Liver (tissue), 3 donors: ENCODE measurements around the gene MOSPD3.

Experiments used
- EGR1 ChIP-seq, 2 donors: IDR thresholded peaks; 2 replicates each; pipeline ENCODE4 v1.6.1; 2016 to 2018; ENCODE audit warnings: antibody characterized with exemption in 2 of 2, low read depth in 2 of 2
- FOXA1 ChIP-seq: IDR thresholded peaks from 2 replicates; pipeline ENCODE4 v1.6.1; 2016; ENCODE audit warnings: antibody characterized with exemption
- NR2F2 ChIP-seq: IDR thresholded peaks from 2 replicates; pipeline ENCODE4 v1.6.1; 2016; ENCODE audit warnings: antibody characterized with exemption
- RAD21 ChIP-seq, 2 donors: IDR thresholded peaks; 2 replicates each; pipeline ENCODE4 v1.6.1; 2016; ENCODE audit warnings: antibody characterized with exemption in 2 of 2, mild to moderate bottlenecking in 2 of 2
- RXRA ChIP-seq, 2 donors: IDR thresholded peaks; 2 replicates each; pipeline ENCODE4 v1.6.1; 2017 to 2018; ENCODE audit warnings: antibody characterized with exemption in 2 of 2, mild to moderate bottlenecking in 1 of 2
- SP1 ChIP-seq: IDR thresholded peaks from 2 replicates; pipeline ENCODE4 v1.6.1; 2018; ENCODE audit warnings: antibody characterized with exemption, mild to moderate bottlenecking
- YY1 ChIP-seq: IDR thresholded peaks from 2 replicates; pipeline ENCODE4 v1.6.1; 2016; ENCODE audit warnings: antibody characterized with exemption, mild to moderate bottlenecking
- TF ChIP-seq, protein P1 (sequence below): fragments of 150-350 bp; IDR thresholded peaks from 2 replicates; pipeline ENCODE4 v1.5.1; 2017; ENCODE audit warnings: improper control_type of control experiment, low read depth, low read length; ENCODE audit not compliant: missing input control
- TF ChIP-seq, protein P2 (sequence below): IDR thresholded peaks from 2 replicates; pipeline ENCODE4 v1.6.1; 2016; ENCODE audit warnings: antibody characterized with exemption
- TF ChIP-seq, protein P3 (sequence below): IDR thresholded peaks from 2 replicates; pipeline ENCODE4 v1.6.1; 2016; ENCODE audit warnings: antibody characterized with exemption, mild to moderate bottlenecking
- donor health status: healthy.
- donor health status: healthy.

DNA sequence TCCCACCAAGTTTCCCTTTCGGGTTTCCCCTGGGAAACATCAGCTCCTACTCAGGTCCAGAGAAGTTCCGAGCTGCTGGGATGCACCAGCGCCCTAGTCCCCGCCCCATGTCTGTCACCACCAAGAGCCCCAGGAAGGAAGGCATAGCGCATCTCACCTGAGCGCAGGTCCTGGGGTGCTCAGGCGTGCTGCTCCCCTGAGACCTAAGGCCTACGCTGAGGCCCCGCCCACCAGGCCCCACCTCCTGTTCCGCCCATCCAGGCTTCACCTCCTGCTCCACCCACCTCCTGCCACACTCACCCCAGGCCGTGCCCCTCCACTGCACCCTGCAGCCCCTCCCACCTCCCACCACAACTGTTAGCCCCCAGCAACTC, 30.2 kb downstream of the MOSPD3 start:
- TF ChIP-seq, protein P1, sequence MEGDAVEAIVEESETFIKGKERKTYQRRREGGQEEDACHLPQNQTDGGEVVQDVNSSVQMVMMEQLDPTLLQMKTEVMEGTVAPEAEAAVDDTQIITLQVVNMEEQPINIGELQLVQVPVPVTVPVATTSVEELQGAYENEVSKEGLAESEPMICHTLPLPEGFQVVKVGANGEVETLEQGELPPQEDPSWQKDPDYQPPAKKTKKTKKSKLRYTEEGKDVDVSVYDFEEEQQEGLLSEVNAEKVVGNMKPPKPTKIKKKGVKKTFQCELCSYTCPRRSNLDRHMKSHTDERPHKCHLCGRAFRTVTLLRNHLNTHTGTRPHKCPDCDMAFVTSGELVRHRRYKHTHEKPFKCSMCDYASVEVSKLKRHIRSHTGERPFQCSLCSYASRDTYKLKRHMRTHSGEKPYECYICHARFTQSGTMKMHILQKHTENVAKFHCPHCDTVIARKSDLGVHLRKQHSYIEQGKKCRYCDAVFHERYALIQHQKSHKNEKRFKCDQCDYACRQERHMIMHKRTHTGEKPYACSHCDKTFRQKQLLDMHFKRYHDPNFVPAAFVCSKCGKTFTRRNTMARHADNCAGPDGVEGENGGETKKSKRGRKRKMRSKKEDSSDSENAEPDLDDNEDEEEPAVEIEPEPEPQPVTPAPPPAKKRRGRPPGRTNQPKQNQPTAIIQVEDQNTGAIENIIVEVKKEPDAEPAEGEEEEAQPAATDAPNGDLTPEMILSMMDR = no peak
- TF ChIP-seq, protein P2, sequence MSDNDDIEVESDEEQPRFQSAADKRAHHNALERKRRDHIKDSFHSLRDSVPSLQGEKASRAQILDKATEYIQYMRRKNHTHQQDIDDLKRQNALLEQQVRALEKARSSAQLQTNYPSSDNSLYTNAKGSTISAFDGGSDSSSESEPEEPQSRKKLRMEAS = no peak
- no peak for TF ChIP-seq FOXA1
- TF ChIP-seq, protein P3, sequence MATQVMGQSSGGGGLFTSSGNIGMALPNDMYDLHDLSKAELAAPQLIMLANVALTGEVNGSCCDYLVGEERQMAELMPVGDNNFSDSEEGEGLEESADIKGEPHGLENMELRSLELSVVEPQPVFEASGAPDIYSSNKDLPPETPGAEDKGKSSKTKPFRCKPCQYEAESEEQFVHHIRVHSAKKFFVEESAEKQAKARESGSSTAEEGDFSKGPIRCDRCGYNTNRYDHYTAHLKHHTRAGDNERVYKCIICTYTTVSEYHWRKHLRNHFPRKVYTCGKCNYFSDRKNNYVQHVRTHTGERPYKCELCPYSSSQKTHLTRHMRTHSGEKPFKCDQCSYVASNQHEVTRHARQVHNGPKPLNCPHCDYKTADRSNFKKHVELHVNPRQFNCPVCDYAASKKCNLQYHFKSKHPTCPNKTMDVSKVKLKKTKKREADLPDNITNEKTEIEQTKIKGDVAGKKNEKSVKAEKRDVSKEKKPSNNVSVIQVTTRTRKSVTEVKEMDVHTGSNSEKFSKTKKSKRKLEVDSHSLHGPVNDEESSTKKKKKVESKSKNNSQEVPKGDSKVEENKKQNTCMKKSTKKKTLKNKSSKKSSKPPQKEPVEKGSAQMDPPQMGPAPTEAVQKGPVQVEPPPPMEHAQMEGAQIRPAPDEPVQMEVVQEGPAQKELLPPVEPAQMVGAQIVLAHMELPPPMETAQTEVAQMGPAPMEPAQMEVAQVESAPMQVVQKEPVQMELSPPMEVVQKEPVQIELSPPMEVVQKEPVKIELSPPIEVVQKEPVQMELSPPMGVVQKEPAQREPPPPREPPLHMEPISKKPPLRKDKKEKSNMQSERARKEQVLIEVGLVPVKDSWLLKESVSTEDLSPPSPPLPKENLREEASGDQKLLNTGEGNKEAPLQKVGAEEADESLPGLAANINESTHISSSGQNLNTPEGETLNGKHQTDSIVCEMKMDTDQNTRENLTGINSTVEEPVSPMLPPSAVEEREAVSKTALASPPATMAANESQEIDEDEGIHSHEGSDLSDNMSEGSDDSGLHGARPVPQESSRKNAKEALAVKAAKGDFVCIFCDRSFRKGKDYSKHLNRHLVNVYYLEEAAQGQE = peak; percentile 77
- no peak for TF ChIP-seq YY1
- TF ChIP-seq RAD21 (IDR thresholded peaks at IDR 0.05) = no peak
- no peak for TF ChIP-seq SP1
- TF ChIP-seq NR2F2 = no peak
- TF ChIP-seq RXRA (IDR thresholded peaks at IDR 0.05) = no peak
- TF ChIP-seq EGR1 (IDR thresholded peaks at IDR 0.05; ENCODE audit: low read depth in 2 of 2) = peak in 1 of 2 donors; percentile 25
